SK-N-SH treated with all-trans-retinoic acid at 6 μM for 48 hours (cell line): Measurements from ENCODE around the gene ABCA10.

Experiments used
- ATAC-seq: fragments of 200-7000 bp; cut with Tn5 transposase; 3 replicates; pipeline ENCODE4 v1.9.1; 2020; ENCODE audit warnings: mild to moderate bottlenecking, moderate library complexity
- ARNTL ChIP-seq: fragments of 450-650 bp; formaldehyde crosslinking; IDR thresholded peaks from 2 replicates; pipeline ENCODE4 v1.5.0; 2020; ENCODE audit warnings: low read depth, mild to moderate bottlenecking, moderate library complexity, borderline replicate concordance
- BACH2 ChIP-seq: fragments of 250-450 bp; sonication (Bioruptor Pico); IDR thresholded peaks from 2 replicates; pipeline ENCODE4 v1.9.0; 2021; ENCODE audit warnings: mild to moderate bottlenecking, borderline replicate concordance
- CREB5 ChIP-seq: fragments of 250-450 bp; sonication (Bioruptor Pico); IDR thresholded peaks from 2 replicates; pipeline ENCODE4 v1.5.1; 2020; ENCODE audit warnings: low read depth, mild to moderate bottlenecking, moderate library complexity
- CSDC2 ChIP-seq: fragments of 250-450 bp; sonication (Bioruptor Pico); IDR thresholded peaks from 2 replicates; pipeline ENCODE4 v1.5.0; 2020; ENCODE audit warnings: mild to moderate bottlenecking, moderate library complexity
- CSRNP3 ChIP-seq: fragments of 250-450 bp; sonication (Bioruptor Pico); IDR thresholded peaks from 2 replicates; pipeline ENCODE4 v1.5.1; 2021; ENCODE audit warnings: mild to moderate bottlenecking, moderate library complexity
- GLIS3 ChIP-seq: fragments of 250-450 bp; sonication (Bioruptor Pico); IDR thresholded peaks from 2 replicates; pipeline ENCODE4 v1.5.0; 2020; ENCODE audit warnings: mild to moderate bottlenecking, moderate library complexity
- ISL1 ChIP-seq: fragments of 250-450 bp; sonication (Bioruptor Pico); IDR thresholded peaks from 2 replicates; pipeline ENCODE4 v2.1.2; 2022; ENCODE audit warnings: mild to moderate bottlenecking, moderate library complexity
- OSR1 ChIP-seq: fragments of 250-450 bp; sonication (Bioruptor Pico); IDR thresholded peaks from 2 replicates; pipeline ENCODE4 v1.8.0; 2022; ENCODE audit warnings: moderate library complexity, mild to moderate bottlenecking, inconsistent platforms
- POU6F1 ChIP-seq: fragments of 250-450 bp; sonication (Bioruptor Pico); IDR thresholded peaks from 2 replicates; pipeline ENCODE4 v1.8.0; 2021; ENCODE audit warnings: low read depth, mild to moderate bottlenecking, moderate library complexity, borderline replicate concordance
- PPARA ChIP-seq: fragments of 250-450 bp; sonication (Bioruptor Pico); IDR thresholded peaks from 2 replicates; pipeline ENCODE4 v1.5.0; 2020; ENCODE audit warnings: mild to moderate bottlenecking, borderline replicate concordance
- SNAI2 ChIP-seq: fragments of 250-450 bp; sonication (Bioruptor Pico); IDR thresholded peaks from 2 replicates; pipeline ENCODE4 v1.5.0; 2020; ENCODE audit warnings: mild to moderate bottlenecking, moderate library complexity
- TCF4 ChIP-seq: fragments of 250-450 bp; sonication (Bioruptor Pico); IDR thresholded peaks from 2 replicates; pipeline ENCODE4 v1.8.0; 2021; ENCODE audit warnings: mild to moderate bottlenecking, moderate library complexity, borderline replicate concordance
- TOX ChIP-seq: fragments of 250-450 bp; sonication (Bioruptor Pico); IDR thresholded peaks from 2 replicates; pipeline ENCODE4 v1.8.0; 2021; ENCODE audit warnings: mild to moderate bottlenecking, moderate library complexity, borderline replicate concordance
- ZC3H10 ChIP-seq: fragments of 250-450 bp; sonication (Bioruptor Pico); IDR thresholded peaks from 2 replicates; pipeline ENCODE4 v1.5.1; 2021; ENCODE audit warnings: mild to moderate bottlenecking, moderate library complexity
- ZFP3 ChIP-seq: fragments of 250-450 bp; sonication (Bioruptor Pico); IDR thresholded peaks from 2 replicates; pipeline ENCODE4 v1.5.0; 2020; ENCODE audit warnings: mild to moderate bottlenecking, moderate library complexity
- ZFP30 ChIP-seq: fragments of 450-650 bp; formaldehyde crosslinking; IDR thresholded peaks from 2 replicates; pipeline ENCODE4 v1.5.0; 2022; ENCODE audit warnings: mild to moderate bottlenecking, moderate library complexity
- ZNF565 ChIP-seq: fragments of 450-650 bp; formaldehyde crosslinking; conservative IDR thresholded peaks from 2 replicates; pipeline ENCODE4 v1.5.0; 2020; ENCODE audit warnings: low read depth, mild to moderate bottlenecking, moderate library complexity
- ZNF70 ChIP-seq: fragments of 450-650 bp; formaldehyde crosslinking; IDR thresholded peaks from 2 replicates; pipeline ENCODE4 v1.5.0; 2020; ENCODE audit warnings: mild to moderate bottlenecking, moderate library complexity
- ZNF8 ChIP-seq: fragments of 450-650 bp; formaldehyde crosslinking; IDR thresholded peaks from 2 replicates; pipeline ENCODE4 v1.5.0; 2020; ENCODE audit warnings: mild to moderate bottlenecking, moderate library complexity
- TF ChIP-seq, protein P1 (sequence below): fragments of 250-450 bp; sonication (Bioruptor Pico); IDR thresholded peaks from 2 replicates; pipeline ENCODE4 v1.5.0; 2020; ENCODE audit warnings: mild to moderate bottlenecking, moderate library complexity
- TF ChIP-seq, protein P2 (sequence below): fragments of 250-450 bp; sonication (Bioruptor Pico); IDR thresholded peaks from 2 replicates; pipeline ENCODE4 v1.8.0; 2020; ENCODE audit warnings: mild to moderate bottlenecking, moderate library complexity, borderline replicate concordance

Gene ABCA10

DNA sequence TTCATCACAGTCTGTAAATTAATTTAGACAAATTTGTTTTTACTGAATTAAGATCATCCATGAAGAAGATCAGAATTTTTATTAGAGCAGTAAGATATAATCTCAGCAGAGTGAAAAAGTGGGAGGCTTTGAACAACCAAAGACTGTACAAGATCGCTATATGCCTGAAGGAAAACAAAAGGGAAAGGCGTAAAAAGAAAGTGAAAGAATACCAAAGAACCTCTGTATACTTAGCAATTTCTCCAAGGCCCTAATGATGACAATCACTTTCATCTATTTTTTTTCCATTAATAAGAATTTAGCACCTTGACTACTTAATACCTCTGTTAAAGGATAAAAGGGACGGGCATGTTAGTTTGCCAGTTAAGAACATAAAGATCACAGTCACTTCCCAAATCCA, 38.6 kb upstream of the ABCA10 start:
- ATAC-seq: no peak
- TF ChIP-seq ZNF565 (no peak), GLIS3 (CRISPR knock-in tag) (no peak), ARNTL (CRISPR knock-in tag) (no peak), ZFP30 (CRISPR knock-in tag) (no peak), CSDC2 (no peak), CREB5 (CRISPR knock-in tag) (no peak), CSRNP3 (CRISPR knock-in tag) (no peak), TCF4 (no peak), ZFP3 (no peak), TOX (CRISPR knock-in tag) (no peak), ZNF70 (no peak), PPARA (CRISPR knock-in tag) (no peak), ZC3H10 (CRISPR knock-in tag) (no peak), ISL1 (CRISPR knock-in tag) (no peak), BACH2 (no peak), POU6F1 (CRISPR knock-in tag) (no peak), OSR1 (no peak)
- TF ChIP-seq, protein P1, sequence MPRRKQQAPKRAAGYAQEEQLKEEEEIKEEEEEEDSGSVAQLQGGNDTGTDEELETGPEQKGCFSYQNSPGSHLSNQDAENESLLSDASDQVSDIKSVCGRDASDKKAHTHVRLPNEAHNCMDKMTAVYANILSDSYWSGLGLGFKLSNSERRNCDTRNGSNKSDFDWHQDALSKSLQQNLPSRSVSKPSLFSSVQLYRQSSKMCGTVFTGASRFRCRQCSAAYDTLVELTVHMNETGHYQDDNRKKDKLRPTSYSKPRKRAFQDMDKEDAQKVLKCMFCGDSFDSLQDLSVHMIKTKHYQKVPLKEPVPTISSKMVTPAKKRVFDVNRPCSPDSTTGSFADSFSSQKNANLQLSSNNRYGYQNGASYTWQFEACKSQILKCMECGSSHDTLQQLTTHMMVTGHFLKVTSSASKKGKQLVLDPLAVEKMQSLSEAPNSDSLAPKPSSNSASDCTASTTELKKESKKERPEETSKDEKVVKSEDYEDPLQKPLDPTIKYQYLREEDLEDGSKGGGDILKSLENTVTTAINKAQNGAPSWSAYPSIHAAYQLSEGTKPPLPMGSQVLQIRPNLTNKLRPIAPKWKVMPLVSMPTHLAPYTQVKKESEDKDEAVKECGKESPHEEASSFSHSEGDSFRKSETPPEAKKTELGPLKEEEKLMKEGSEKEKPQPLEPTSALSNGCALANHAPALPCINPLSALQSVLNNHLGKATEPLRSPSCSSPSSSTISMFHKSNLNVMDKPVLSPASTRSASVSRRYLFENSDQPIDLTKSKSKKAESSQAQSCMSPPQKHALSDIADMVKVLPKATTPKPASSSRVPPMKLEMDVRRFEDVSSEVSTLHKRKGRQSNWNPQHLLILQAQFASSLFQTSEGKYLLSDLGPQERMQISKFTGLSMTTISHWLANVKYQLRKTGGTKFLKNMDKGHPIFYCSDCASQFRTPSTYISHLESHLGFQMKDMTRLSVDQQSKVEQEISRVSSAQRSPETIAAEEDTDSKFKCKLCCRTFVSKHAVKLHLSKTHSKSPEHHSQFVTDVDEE: no peak
- TF ChIP-seq, protein P2, sequence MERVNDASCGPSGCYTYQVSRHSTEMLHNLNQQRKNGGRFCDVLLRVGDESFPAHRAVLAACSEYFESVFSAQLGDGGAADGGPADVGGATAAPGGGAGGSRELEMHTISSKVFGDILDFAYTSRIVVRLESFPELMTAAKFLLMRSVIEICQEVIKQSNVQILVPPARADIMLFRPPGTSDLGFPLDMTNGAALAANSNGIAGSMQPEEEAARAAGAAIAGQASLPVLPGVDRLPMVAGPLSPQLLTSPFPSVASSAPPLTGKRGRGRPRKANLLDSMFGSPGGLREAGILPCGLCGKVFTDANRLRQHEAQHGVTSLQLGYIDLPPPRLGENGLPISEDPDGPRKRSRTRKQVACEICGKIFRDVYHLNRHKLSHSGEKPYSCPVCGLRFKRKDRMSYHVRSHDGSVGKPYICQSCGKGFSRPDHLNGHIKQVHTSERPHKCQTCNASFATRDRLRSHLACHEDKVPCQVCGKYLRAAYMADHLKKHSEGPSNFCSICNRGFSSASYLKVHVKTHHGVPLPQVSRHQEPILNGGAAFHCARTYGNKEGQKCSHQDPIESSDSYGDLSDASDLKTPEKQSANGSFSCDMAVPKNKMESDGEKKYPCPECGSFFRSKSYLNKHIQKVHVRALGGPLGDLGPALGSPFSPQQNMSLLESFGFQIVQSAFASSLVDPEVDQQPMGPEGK (CRISPR knock-in tag): no peak
- TF ChIP-seq, all 23 proteins: peak for 0

DNA sequence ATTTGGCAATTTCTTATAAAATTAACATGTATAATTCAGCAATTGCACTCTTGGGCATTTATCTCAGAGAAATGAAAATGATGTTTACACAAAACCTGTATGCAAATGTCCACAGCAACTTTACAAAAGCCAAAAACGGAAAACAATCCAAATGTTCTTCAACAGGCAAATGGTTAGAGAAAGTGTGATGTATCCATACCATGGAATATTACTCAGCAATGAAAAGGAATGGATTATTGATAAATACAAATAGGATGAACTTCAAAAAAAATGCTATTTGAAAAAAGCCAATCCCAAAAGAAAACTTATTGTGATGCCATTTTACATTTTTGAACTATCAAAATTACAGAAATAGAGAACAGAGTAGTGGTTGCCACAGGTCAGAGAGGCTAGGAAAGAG, 37.2 kb upstream of the ABCA10 start:
- TF ChIP-seq TOX (CRISPR knock-in tag) (no peak), ZFP30 (CRISPR knock-in tag) (no peak), SNAI2 (CRISPR knock-in tag) (no peak), ZNF8 (CRISPR knock-in tag) (no peak), ZFP3 (no peak), TCF4 (no peak)
- no peak for ATAC-seq

GRCh38 chr17:69254187-69254586, 25.6 kb upstream of the ABCA10 start:
- peak; percentile 69 for ATAC-seq
- TF ChIP-seq TOX (CRISPR knock-in tag) (no peak), CREB5 (CRISPR knock-in tag) (no peak), SNAI2 (CRISPR knock-in tag) (no peak), ZNF565 (no peak), ZFP3 (no peak), ZNF8 (CRISPR knock-in tag) (no peak)
- TF ChIP-seq, protein P1: no peak
